ENCODE results near the gene JAML. TPM values are rescaled to one million over a fixed set of nuclear protein-coding genes. Genes with fewer than 3 reads are reported as not detected.

Gene JAML
- total and polyA plus RNA-seq, 2 of the 8 experiments (the other 6 are each of a cell fraction or from before 2014, with no cell fraction given) = 0.12 to 0.58 TPM

DNA sequence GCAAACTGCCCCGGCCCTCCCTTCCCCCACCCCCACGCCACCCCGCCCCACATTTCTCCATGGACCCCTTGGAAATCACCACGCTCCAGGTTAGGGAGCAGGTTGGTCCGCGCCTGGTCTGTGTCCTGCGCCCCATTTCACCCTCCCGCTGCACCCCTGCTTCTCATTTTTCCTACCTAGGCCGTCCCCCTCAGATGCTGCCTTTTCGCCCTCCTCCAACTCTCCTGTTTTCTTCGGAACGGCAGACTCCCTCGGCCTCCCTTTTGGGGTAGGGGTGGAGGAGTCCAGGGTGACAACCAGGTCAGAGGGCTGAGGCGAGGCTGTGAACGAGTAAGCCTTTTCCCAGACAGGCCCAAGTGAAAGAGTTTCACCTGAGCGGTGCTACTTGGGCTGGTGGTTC is 71.3 kb downstream of the JAML start:
- Histone ChIP-seq H2BK15ac (ENCODE audit: low read length) (0 out of 2 replicates have a peak overlapping the region, but pooled peaks have one; percentile 97), H3K14ac (ENCODE audit: insufficient read length) (no peak overlapping the region), H2BK120ac (replicated peaks; ENCODE audit: low read depth, low read length) (peak overlapping the region; percentile 31), H4K8ac (ENCODE audit: extremely low read depth, insufficient read depth, low read length) (peak overlapping the region; percentile 9; the same call in 1 of the 2 replicates), H3K23ac (ENCODE audit: insufficient read length) (no peak overlapping the region), H2BK12ac (ENCODE audit: low read depth, low read length) (peak overlapping the region; percentile 75; the same call in 1 of the 2 replicates), H2BK20ac (ENCODE audit: low read length) (peak overlapping the region; percentile 11; the same call in 1 of the 2 replicates), H4K5ac (ENCODE audit: insufficient read length, low read depth, low read length) (no peak overlapping the region), H3K79me2 (ENCODE audit: control insufficient read depth in 1 of 2, insufficient read depth in 2 of 2, low read length in 2 of 2) (no peaks in the 10 kb centered on the region), H3K4ac (replicated peaks; ENCODE audit: insufficient read length, low read depth, low read length) (no peak overlapping the region), H3K23me2 (ENCODE audit: low read depth, low read length) (peaks cover 27% of the 10 kb centered on the region), H2BK5ac (ENCODE audit: low read depth, low read length) (0 out of 2 replicates have a peak overlapping the region, but pooled peaks have one; percentile 69), H3K27me3 (replicated peaks in 1 of 4; ENCODE audit: control insufficient read depth in 3 of 4, extremely low read depth in 1 of 4, insufficient read depth in 3 of 4, low read length in 3 of 4) (peaks cover 34 to 84% (median 79%) of the 10 kb centered on the region in 4 experiments), H3K4me2 (ENCODE audit: insufficient read depth in 1 of 2, low read depth in 2 of 2, low read length in 2 of 2) (peak overlapping the region; percentile 91 to 98), H3K79me1 (ENCODE audit: low read depth, low read length) (no peaks in the 10 kb centered on the region), H3K56ac (replicated peaks; ENCODE audit: insufficient read length, low read depth, low read length) (no peak overlapping the region), H3K18ac (ENCODE audit: extremely low read depth, low read length) (peak overlapping the region; percentile 89), H2AFZ (ENCODE audit: low read length) (0 out of 2 replicates have a peak overlapping the region, but pooled peaks have one; percentile 21), H3K4me3 (ENCODE audit: extremely low read depth in 1 of 4, insufficient read depth in 2 of 4, low read depth in 3 of 4, low read length in 4 of 4) (peak overlapping the region; percentile 68 to 96 (median 77)), H3K36me3 (ENCODE audit: control insufficient read depth in 2 of 4, insufficient read depth in 4 of 4, low read length in 3 of 4) (no peaks in the 10 kb centered on the region), H3K27ac (ENCODE audit: low read depth, low read length) (no peak overlapping the region), H2AK5ac (ENCODE audit: low read depth, low read length) (no peak overlapping the region), H3K9ac (replicated peaks in 1 of 4; ENCODE audit: extremely low read depth in 1 of 4, low read depth in 3 of 4, low read length in 3 of 4) (no peak overlapping the region), H3K9me3 (ENCODE audit: insufficient read depth in 2 of 2, low read depth in 1 of 2, low read length in 1 of 2) (no peaks in the 10 kb centered on the region), H3K4me1 (replicated peaks in 1 of 4; ENCODE audit: control insufficient read depth in 3 of 4, insufficient read depth in 4 of 4, low read length in 3 of 4) (peaks cover 4 to 67% (median 48%) of the 10 kb centered on the region in 4 experiments), H4K20me1 (replicated peaks in 1 of 2; ENCODE audit: control insufficient read depth in 1 of 2, insufficient read depth in 2 of 2, low read length in 2 of 2) (no peaks in the 10 kb centered on the region), H4K91ac (replicated peaks; ENCODE audit: insufficient read length, low read length) (peak overlapping the region; percentile 68)
- TF ChIP-seq PHF8 (conservative IDR thresholded peaks at IDR 0.05; ENCODE audit: low read depth, low read length) (no peak), RNF2 (IDR thresholded peaks at IDR 0.05; ENCODE audit: borderline replicate concordance, low read depth, low read length, missing control alignments, poor library complexity, severe bottlenecking) (peak; percentile 32)
- ChIA-PET CTCF (ENCODE audit: partially characterized antibody) (interaction anchor here (1.0 to 12.7 kb wide), 3 partner anchors 11 to 17 kb away, joined by 3 to 245 read pairs (median 10); no protein-coding TSS in a partner anchor), POLR2A (ENCODE audit: partially characterized antibody) (interaction anchor here (1.6 to 1.7 kb wide), 2 partner anchors 18 to 27 kb away, joined by 4 to 12 read pairs; no protein-coding TSS in a partner anchor)
- 2% methylated on average over 14 of the region's 16 CpGs; no CpG with 5 or more reads in 1 of the 2 experiments for WGBS, 2 experiments (ENCODE audit: extremely low coverage in 1 of 2, insufficient coverage in 1 of 2, insufficient read length in 1 of 2, insufficient replicate concordance in 2 of 2, low coverage in 1 of 2, low lambda C conversion rate in 2 of 2, missing lambda C conversion rate in 1 of 2)
- DNase-seq (ENCODE audit: low read depth in 1 of 2, low spot score in 2 of 2) (no peak), FAIRE-seq (no peak)

Measured in H1 (cell line).